H1 (cell line): ENCODE data around the gene EPB41L2.
"Not testable (repeated sequence)": the region's sequence is repeated elsewhere in the genome, so short reads cannot be mapped to it uniquely, and the experiment has no call there.

Experiments used
- BACH1 ChIP-seq: IDR thresholded peaks from 2 replicates; pipeline ENCODE4 v1.6.1; 2012; ENCODE audit warnings: low read length, improper control_type of control experiment
- BRCA1 ChIP-seq: IDR thresholded peaks from 2 replicates; pipeline ENCODE4 v1.6.1; 2012; ENCODE audit warnings: low read depth, low read length, improper control_type of control experiment
- CEBPB ChIP-seq: IDR thresholded peaks from 2 replicates; pipeline ENCODE4 v1.6.1; 2012; ENCODE audit warnings: low read depth, low read length
- CHD2 ChIP-seq: IDR thresholded peaks from 2 replicates; pipeline ENCODE4 v1.6.1; 2012; ENCODE audit warnings: low read length, improper control_type of control experiment
- CTCF ChIP-seq, 3 experiments: IDR thresholded peaks; 1 replicate in 2 of 3; 2 replicates in 1 of 3; pipeline versions ENCODE4 v1.5.1 to v1.6.1; 2011; ENCODE audit warnings: low read length in 3 of 3, mild to moderate bottlenecking in 3 of 3, inconsistent platforms in 2 of 3, low read depth in 1 of 3, moderate library complexity in 1 of 3; ENCODE audit not compliant: insufficient read depth in 1 of 3; ENCODE audit errors: control extremely low read depth in 1 of 3
- EP300 ChIP-seq, 2 experiments: IDR thresholded peaks; 1 replicate in 1 of 2; 2 replicates in 1 of 2; pipeline ENCODE4 v1.6.1; 2011 to 2012; ENCODE audit warnings: low read depth in 2 of 2, low read length in 2 of 2, mild to moderate bottlenecking in 2 of 2, borderline replicate concordance in 1 of 2, inconsistent platforms in 1 of 2, moderate library complexity in 1 of 2
- SIN3A ChIP-seq, 2 experiments: IDR thresholded peaks in 1 of 2; conservative IDR thresholded peaks in 1 of 2; 2 replicates each; pipeline ENCODE4 v1.6.1; 2011 to 2012; ENCODE audit warnings: low read length in 2 of 2, improper control_type of control experiment in 1 of 2, low read depth in 1 of 2, mild to moderate bottlenecking in 1 of 2
- TEAD4 ChIP-seq: IDR thresholded peaks from 2 replicates; pipeline ENCODE4 v1.6.1; 2012; ENCODE audit warnings: low read depth, low read length, inconsistent platforms, mixed read lengths
- USF2 ChIP-seq: IDR thresholded peaks from 2 replicates; pipeline ENCODE4 v1.6.1; 2011; ENCODE audit warnings: low read length, improper control_type of control experiment

GRCh38 chr6:131008965-131009364 is 54.1 kb downstream of the EPB41L2 start:
- not testable (repeated sequence) for TF ChIP-seq CTCF (IDR thresholded peaks at IDR 0.05; ENCODE audit: control extremely low read depth in 1 of 3, insufficient read depth in 1 of 3, low read depth in 1 of 3, low read length in 3 of 3); TEAD4; CEBPB; EP300 (IDR thresholded peaks at IDR 0.05; ENCODE audit: borderline replicate concordance in 1 of 2, low read depth in 2 of 2, low read length in 2 of 2); CHD2; BRCA1; BACH1; USF2; SIN3A (conservative IDR thresholded peaks at IDR 0.05 in 1 of 2, IDR thresholded peaks at IDR 0.05 in 1 of 2; ENCODE audit: low read depth in 1 of 2, low read length in 2 of 2)
